Cerebellar cortex (tissue), 1 donor: Measurements from ENCODE around the gene CCDC88C.
A peak's percentile ranks its signal among the peaks of the same experiment; 100 is the strongest.
"Not testable (repeated sequence)": the region's sequence is repeated elsewhere in the genome, so short reads cannot be mapped to it uniquely, and the experiment has no call there.

ENCODE experiments used
- DNase-seq: peaks from one replicate; pipeline ENCODE4 v3.0.0-alpha.2; 2015; ENCODE audit warnings: low spot score

CCDC88C gene

DNA sequence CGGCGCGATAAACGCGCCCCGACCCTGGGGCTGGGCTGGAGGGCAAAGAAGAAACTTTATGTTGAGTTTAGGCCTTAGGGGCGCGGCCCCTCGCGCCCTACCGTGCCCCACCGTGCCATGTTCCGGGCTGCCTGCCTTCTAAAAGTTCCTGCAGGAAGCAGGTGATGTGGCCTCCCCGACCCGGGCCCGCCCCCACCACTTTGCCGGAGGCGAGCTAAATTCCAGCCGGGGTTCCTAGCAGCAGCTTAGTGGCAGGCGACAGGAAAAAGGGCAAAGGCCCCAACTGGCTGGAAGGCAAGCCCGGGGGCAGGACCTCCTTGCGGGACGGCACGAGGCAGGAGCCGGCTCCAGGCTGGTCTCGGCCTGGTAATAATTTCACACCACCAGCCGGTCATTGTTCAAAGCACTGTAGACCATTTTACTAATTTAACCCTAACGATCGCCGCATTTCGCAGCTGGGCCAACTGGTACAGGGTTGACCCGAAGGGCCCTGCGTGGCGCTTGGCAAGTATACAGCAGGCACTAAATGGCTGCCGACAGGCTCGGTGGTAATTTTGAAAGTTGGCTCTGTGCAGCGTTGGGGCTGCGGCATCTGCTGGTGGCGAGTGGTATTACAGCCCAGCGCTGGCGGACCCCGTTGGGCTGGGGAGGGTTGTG lies 895 bp upstream of the CCDC88C start:
- DNase-seq: peak; percentile 58

DNA sequence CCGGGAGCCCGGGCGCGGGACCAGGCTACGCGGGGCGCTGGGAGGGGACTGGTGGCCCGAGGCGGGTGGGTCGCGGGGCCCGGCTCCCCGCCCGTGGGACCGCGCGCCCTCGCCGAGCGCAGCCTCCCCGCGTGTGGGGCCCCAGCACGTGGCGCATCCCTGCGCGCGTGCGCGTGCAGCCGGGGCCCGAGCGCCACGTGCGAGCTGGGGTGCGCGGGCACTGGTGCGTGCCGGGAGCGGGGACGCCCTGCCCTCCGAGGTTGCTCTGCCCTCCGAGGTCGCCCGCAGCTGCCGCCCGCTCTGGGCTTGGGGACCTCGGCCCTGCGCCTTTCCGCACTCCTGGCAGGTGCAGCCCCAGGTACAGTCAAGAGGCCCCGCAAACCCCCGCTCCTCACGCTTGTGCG lies 365 bp upstream of the CCDC88C start:
- peak; percentile 7 for DNase-seq

DNA sequence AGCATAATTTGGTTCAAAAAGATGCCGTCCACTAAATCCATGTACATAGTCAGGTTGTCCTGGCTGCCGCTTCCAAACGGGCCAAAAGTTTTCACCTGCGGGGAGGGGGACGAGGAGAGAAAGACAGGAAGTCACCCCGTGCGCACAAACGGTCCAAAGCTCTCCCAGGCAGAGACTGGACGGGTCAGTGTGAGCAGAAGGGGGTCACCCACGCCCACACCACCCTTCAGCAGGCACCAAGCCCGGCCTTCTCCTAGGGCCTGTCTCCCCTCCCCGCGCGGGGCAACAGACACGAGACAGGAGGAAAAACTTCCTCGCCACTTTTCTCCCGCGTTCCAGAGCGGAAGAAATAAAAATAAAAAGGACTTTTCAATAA lies 888 bp downstream of the CCDC88C start:
- DNase-seq: no peak

DNA sequence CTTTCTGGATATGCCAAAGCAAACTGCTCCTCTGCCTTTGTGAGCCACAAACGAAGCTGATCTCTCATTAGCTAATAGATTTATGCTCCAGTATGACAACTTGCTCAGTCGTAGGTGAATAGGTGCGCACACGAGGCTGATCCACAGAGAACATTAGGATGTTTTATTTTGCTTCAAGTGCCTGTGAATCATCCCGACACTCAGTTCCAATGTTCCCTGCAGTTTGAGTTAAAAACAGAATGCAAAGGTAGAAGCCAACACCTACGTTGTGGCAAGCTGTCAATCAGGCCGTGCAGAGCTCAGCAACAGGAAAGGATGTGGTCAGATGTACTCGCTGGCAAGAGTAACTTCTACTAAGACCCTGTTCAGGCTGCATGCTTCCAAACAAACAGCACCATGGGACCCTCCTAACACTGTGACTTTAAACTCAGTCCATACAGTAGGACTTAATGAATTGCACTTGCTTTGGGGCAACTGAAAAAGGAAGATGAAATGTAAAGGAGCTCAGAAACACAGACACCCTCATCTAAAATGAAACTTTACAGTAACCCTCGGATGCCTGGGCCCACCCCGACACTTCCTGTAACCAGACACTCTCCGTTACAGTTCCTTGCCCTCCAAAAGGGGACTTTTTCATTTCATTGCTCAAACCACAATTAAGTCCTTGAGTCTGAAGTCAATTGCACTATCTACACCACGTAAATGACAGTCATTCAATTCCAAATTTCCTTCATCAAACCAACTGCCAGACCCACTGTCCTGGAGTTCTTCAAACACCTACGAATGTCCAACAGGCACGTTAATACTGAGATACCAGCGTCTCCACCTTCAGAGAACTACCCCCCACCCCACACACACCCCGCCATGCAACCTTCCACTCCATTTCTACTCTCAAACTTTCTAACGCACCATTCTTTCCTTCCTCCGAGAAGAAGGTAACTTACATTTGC lies 1.6 kb downstream of the CCDC88C start:
- DNase-seq: peak; percentile 51

DNA sequence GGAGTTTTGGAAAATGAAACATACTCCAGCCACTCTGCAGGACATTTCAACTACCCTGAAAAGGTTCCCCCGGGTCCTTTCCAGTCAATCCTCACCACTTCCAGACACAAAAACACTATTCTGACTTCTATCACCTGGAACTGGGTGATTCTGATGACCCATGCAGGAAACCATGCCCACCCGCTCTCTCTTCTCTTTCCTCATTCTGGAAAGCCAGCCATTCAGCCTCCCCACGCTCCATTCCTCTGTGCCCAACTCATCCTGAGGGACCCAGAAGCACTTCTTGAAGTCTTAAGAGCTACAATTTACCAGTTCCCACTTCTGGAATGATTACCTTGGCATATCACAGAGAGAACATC lies 3.2 kb downstream of the CCDC88C start:
- no peak for DNase-seq

DNA sequence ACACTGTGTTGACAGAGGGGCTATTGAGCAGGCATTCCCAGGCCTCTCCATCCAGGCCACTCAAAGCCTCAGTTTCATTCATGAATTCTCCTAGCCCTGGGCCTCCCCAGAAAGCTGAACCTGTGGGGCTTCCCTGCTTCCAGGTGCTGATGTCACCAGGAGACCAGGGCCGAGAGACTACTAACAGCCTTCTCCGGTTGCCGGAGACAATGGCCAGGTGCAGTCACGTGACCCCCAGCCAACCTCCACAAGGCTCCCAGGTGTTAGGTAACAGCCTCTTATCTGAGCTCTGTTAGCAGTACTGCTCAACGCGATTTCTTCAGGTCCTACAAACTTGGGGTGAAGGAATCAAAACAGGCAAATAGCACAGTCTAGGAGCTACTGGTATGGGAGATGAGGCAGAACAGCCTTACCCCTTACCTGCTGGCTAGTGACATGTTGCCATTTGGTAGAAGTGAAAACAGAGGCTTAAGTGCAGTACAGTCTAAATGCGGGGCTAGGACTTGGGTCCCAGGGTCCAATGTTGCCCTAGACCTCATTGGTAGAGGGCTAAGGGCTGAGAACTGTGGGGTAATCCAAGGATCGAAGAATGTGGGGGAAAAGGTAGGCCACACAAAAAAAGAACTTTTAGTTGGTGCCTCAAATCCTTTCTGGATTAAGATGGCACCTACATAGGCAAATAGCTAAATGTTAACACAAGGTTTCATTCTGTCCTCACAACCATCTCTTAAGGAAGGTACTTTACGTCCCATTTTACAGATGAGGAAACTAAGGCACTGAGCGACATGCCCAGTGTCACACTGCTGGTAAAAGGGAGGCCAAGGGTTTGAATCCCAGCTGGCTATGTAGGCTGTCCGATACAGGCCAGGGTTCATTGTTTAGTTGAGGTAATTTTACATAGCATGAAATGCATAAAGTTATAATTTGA lies 3.8 kb downstream of the CCDC88C start:
- no peak for DNase-seq

DNA sequence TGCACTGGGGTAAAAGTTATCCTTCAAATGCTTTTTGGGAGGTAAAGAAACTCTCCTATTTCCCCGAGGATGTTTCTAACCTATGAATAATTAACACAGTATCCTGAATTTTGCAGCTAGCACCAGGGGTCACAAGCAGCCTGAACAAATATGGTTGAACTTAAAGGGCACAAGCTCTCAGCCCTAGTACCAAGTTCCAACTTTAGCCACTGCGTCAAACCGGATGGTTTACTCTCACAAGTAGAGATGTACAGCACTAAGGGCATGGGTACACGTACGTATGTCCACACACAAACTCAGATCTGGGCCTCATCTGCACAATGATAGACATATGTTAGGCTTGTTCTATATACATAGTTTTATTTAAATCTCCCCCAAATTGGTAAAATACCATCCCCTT lies 4.7 kb downstream of the CCDC88C start:
- no peak for DNase-seq

DNA sequence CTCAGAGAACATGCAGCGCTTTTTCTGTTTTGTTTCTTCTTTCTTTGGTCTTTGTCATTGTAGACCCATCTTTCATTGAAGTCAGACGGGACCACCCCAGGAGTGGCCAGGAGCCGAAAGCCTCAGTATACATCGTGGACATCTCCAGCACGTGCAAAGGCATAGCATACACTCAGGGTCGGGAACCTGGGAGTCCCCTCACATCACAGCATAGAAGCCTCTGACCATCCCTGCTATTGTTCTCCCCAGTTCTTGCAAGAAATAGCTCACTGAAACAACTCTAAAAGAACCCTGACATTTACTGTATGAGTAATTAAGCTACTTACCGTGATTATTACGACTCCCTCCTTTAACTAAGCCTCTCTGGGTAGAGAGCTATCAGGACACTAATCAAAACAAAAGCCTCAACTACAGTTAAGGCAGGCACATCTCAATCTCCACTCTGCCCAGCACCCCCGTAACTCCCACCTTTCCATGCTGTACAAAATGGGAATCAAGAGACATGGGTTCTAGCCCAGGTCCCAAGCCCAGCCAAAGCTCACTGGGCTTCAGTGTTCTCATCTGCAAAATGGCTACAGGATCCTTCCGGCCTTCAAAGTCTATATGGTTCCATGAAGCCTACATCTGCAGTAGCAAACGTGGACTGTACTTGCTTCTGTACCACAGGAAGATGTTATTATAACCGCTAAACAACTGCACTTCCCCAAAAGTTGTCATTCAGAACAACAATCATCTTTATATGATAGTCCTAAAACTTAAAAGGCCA lies 6.7 kb downstream of the CCDC88C start:
- no peak for DNase-seq

DNA sequence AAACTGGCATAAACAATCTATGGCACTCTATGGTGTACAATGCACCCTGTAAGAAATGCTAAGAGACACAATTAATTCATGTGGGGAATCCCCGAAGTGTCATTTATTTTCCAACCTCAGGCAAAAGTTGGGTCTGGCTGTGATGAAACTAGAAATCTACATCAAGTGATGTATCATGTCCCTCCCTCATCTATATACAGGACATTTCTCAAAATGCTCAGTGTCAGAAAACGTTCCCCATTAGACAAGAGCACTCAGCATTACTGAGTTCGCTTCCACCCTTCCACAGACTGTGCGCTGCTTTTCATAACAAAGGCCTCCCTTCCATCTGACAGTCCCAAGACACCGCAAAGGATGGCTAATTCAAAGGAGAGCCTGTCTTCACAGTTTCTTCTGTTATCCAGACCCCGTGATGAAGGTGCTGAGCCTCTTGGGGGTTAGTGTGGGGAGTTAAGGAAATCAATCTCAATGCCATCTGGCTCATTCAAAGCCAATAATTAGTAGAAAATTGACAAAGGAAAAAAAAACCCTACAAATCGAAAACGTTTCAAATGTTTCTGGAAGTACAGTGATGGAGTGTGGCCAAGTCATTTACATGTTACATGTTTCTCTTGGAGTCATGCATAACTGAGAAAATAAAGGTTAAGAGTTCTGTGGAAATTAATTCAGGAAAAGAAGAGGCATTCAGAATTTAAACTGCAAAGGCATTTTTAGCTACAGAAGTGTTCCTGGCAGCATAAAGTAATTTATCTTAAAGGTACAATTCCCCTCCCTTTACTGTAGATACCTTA lies 7.5 kb downstream of the CCDC88C start:
- no peak for DNase-seq

DNA sequence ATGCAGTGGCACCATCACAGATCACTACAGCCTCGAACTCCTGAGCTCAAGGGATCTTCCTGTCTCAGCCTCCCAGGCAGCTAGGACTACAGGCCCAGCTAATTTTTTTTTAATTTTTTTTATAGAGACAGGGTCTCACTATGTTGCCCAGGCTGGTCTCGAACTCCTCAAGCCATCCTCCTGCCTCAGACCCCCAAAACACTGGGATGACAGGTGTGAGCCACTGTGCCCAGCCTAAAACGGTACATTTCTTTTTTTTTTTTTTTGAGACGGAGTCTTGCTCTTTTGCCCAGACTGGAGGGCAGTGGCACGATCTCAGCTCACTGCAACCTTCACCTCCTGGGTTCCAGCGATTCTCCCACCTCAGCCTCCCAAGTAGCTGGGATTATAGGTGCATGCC lies 8.4 kb downstream of the CCDC88C start:
- DNase-seq: not testable (repeated sequence)

DNA sequence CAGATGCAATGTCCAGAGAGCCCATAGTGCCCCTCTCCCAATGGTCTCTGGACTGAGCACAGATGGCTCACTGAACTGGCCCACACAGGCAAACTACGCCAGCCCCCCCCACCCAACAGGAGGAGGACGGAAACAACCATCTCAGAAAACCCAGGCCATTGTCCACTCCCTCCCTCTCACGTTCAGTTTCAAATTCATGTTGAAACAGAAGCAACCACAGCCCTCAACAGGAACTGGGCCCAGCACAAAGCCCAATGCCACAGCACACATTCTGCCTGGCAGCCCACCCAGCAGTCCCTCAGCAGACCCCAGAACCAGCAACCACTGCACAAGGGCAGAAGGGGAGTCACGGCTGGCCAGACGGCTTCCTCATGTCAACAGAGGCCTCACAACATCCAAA lies 10.6 kb downstream of the CCDC88C start:
- no peak for DNase-seq

DNA sequence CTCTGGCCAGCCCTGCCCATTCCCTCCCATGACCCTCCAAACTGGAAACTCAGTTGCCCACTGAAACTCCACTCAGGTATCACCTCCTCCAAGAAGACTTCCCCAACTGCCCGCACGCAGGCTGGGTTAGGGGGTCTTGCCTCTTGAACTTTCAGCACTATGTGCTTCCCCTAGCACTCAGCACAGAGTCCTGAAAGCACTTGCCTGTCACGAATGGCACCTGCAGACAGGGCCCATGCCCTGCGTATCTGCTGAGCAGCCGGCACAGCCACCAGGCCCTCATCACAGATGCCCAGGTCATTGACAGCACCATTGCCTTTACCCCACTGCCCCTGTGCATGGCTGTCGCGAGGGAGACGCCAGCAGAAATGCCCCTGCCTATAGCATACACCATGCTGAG lies 11.2 kb downstream of the CCDC88C start:
- DNase-seq: no peak

DNA sequence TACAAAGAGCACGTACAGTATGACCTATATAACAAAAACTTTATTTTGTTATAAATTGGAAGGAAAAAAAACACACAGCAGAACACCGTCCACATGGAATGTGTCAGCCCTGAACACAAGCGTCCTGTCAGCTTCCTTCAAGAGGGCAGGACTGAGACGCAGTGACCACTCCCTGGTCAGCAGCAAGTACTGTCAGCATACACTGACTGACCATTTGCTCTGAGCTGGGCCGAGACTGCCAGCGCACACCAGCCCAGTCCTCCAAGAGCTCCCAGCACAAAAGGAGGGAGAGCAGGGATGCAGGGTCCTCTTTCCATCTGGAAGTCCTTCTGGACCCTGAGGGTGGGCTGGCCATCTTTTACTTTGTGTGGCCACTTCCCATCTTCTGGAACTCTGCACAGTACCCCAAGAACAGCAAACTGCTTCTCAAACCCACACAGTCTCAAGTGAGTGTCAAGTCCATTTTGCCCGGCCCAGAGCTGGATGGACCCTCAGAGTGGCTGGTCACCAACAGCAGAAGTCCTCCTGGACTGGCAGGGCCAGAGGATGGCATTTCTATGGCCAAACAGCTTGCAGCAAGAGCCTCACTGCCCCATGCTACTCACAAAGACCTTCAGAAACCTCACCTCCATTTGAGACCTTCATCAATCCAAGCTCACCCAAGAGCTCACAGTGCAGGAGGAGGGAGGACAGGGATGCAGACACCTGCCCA lies 11.7 kb downstream of the CCDC88C start:
- DNase-seq: no peak

DNA sequence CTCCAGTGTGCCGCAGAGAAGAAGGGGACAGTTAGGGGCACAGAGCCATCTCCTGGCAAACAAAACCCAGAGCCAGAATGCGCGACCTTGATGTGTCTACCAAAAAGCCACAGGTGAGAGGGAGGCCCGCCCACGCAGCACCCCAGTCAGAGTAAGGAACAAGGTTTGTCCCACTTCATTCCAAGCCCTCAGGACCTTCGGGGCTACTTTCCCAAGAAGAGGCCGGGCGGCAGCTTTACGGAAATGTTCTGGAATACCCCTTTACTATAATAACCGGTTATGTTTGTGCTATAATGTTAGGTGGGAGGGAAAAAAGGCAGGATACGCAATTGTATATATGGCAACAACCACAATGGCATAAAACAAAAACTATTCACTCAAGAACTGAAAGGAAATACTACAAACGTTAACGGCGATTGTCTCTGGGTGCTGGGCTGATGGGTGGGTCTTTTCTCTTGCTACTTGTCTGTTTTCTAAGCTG lies 12.3 kb downstream of the CCDC88C start:
- peak; percentile 27 for DNase-seq

DNA sequence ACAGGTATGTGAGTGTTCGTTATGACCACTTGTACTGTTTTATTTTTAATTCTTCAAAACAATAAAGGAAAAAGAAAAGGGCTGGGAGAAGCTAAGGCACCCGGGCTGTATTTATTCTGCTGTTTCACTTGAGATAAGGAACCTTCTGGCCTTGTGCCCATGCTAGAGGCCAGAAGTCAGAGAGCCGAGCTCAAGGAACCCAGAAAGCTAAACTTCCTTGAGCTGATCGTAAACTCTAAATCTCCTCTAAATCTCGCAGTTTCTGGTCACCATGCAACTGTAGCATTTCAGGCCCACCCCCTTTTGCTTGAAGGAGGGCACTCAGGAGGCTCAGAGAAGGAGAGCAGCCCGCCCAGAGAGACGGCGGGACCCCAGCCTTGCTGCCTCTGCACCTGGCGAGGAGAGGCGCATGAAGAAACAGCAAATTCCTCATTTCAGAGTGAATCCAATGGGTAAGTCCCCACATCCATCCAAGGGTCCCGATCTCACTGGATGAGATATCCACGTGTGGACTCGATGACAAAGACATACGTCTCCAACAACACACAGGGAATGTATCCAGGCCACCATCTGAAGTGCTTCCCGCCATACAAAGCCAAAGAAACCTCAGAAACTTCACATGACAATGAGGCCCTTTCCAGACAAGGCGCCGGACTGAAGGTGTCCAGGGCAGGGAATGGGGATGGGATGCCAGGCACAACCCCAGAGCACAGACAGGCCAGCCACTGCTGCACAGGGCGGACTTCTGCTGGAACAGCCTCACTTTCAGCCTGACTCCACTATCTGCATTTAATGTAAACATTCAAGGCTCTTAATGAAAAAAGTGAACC lies 14.6 kb downstream of the CCDC88C start:
- no peak for DNase-seq

DNA sequence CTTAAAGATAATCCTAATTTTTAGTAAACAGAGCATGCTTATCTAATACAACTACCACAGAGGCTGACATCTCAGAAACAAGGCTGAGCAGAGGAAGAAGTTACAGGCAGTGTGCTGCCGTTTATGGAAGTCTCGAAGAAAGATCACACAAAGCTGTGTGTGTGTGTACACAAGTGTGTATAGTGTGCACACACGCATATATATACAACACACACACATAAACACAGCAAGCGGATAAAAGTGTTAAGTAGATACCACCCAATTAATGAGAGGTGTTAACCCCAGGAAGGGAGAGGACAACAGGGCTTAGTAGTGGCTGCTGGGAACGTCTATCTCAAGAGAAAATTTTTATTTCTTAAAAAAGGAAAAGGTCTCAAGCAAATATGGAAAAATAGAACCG lies 15.3 kb downstream of the CCDC88C start:
- no peak for DNase-seq

DNA sequence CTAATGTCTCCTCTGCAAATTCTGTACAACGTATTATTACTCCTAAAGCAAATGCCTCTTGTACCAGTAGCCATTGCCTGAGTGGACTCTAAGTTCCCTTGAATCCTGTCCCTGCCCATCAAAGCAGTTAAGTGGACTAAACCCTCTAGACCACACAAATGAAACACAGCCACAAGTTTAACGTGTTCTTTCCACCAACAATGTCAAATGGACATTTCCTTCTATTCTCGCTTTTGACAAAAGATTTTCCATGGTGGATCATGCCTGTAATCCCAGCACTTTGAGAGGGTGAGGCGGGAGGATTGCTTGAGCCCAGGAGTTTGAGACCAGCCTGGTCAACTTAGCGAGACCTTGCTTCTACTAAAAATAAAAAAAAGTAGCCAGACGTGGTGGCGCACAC lies 15.9 kb downstream of the CCDC88C start:
- no peak for DNase-seq

DNA sequence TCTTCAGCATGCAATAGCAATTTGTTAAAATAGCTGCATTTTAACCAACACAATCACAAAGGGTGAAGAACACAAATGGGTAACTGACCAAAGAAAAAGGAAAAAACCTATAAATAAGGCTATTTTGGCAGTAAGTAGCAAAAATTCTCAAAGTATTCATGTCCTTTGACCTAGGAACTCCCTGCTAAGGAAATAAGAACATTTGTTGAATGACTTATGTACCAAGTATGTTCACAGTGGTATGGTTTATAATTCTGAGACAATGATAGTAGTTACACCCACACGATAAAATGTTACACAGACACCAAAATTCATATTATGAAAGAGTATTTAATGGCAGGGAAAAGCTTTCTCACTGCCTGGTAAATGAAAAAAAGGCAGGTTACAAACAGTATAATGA lies 16.9 kb downstream of the CCDC88C start:
- DNase-seq: no peak
